Caki2 (cell line): ENCODE results near the gene KCTD21. TPM values are rescaled to one million over a fixed set of nuclear protein-coding genes. Genes with fewer than 3 reads are reported as not detected.

Experiments used
- DNase-seq: peaks from one replicate; pipeline ENCODE4 v3.0.0-alpha.2; 2015; ENCODE audit warnings: low read depth
- in situ Hi-C: cut with HindIII; loops from 2 replicates; pipeline ENCODE4 v1.10.0; 2016; ENCODE audit warnings: low sequenced_read_pairs, low pct_unique_long_range_greater_than_20kb, mixed read lengths
- total RNA-seq: library from RNA; depleted of rRNA; stranded (reverse); fragments of >200 nt; shearing (Covaris generic); gene quantifications from 2 replicates; pipeline ENCODE4 v1.2.3, GENCODE V29; 2014; ENCODE audit warnings: low replicate concordance

KCTD21 gene
- total RNA-seq, 1 experiment from 2014 or later = 7.1 TPM

- in situ Hi-C loops = no loop called here
- DNase-seq = no peak
Observed at GRCh38 chr11:78161962-78162371, 26.5 kb downstream of the KCTD21 start.

- in situ Hi-C loops = no loop called here
- DNase-seq = no peak
Observed at GRCh38 chr11:78161346-78161745, 27.1 kb downstream of the KCTD21 start.

- DNase-seq = no peak
- in situ Hi-C loops = no loop called here
Observed at GRCh38 chr11:78160557-78160956, 27.9 kb downstream of the KCTD21 start.

- in situ Hi-C loops = no loop called here
- DNase-seq = no peak
Observed at GRCh38 chr11:78158987-78159652, 29.3 kb downstream of the KCTD21 start.

- in situ Hi-C loops = no loop called here
- no peak for DNase-seq
Observed at GRCh38 chr11:78156127-78156844, 32.1 kb downstream of the KCTD21 start.

- in situ Hi-C loops = no loop called here
- DNase-seq = no peak
Observed at GRCh38 chr11:78151804-78152203, 36.6 kb downstream of the KCTD21 start.

- no peak for DNase-seq
- in situ Hi-C loops = no loop called here
Observed at GRCh38 chr11:78150754-78151153, 37.7 kb downstream of the KCTD21 start.

GRCh38 chr11:78150346-78150745 lies 38.1 kb downstream of the KCTD21 start:
- in situ Hi-C loops = no loop called here
- no peak for DNase-seq

GRCh38 chr11:78149646-78150045 lies 38.8 kb downstream of the KCTD21 start:
- in situ Hi-C loops = no loop called here
- no peak for DNase-seq

GRCh38 chr11:78147807-78148206 lies 40.6 kb downstream of the KCTD21 start:
- DNase-seq = no peak
- in situ Hi-C loops = no loop called here

- in situ Hi-C loops = no loop called here
- no peak for DNase-seq
Observed at GRCh38 chr11:78145511-78146025, 42.9 kb downstream of the KCTD21 start.

- in situ Hi-C loops = no loop called here
Observed at GRCh38 chr11:78140392-78141077, 47.9 kb downstream of the KCTD21 start.

GRCh38 chr11:78139422-78140391 lies 48.7 kb downstream of the KCTD21 start, which contains the start of gene ALG8:
Gene ALG8 (minus strand): TSS chr11:78139626. CDS start chr11:78139588, 38 bp downstream.
- DNase-seq = peak; percentile 82
- in situ Hi-C loops = no loop called here

More at GRCh38 chr11:78140392-78141077, 47.9 kb downstream of the KCTD21 start:
- DNase-seq = no peak

- in situ Hi-C loops = no loop called here
- DNase-seq = peak; percentile 31
Observed at GRCh38 chr11:78138694-78139421, 49.6 kb downstream of the KCTD21 start.

GRCh38 chr11:78138291-78138690 lies 50.1 kb downstream of the KCTD21 start:
- in situ Hi-C loops = no loop called here

GRCh38 chr11:78132475-78132874 lies 56.0 kb downstream of the KCTD21 start:
- in situ Hi-C loops = no loop called here
- DNase-seq = no peak

More at GRCh38 chr11:78138291-78138690, 50.1 kb downstream of the KCTD21 start:
- DNase-seq = no peak

- no peak for DNase-seq
- in situ Hi-C loops = no loop called here
Observed at GRCh38 chr11:78131956-78132355, 56.5 kb downstream of the KCTD21 start.
